HEK293 (cell line): ENCODE measurements around the gene GRIA1.

Source experiments
- CTCF ChIA-PET: fragments of 350-600 bp; formaldehyde crosslinking; extraction: SDS; loops from one replicate; lab custom pipeline; 2021; ENCODE audit warnings: antibody characterized with exemption; lab: Yijun Ruan, JAX
- POLR2A ChIA-PET: fragments of 300-600 bp; formaldehyde crosslinking; extraction: SDS; loops from one replicate; lab custom pipeline; 2020; ENCODE audit warnings: antibody characterized with exemption, inconsistent platforms; lab: Yijun Ruan, JAX
- H3K27ac ChIP-seq: fragments of 200-500 bp; sonication (Bioruptor generic); 2 replicates; pipeline ENCODE4 v1.5.1; 2014; ENCODE audit warnings: low read depth, low read length, control low read depth, inconsistent platforms; ENCODE audit errors: extremely low read depth
- H3K36me3 ChIP-seq, 2 experiments: fragments of 200-500 bp in 1 of 2; sonication (Bioruptor generic) in 1 of 2; 1 replicate in 1 of 2; 2 replicates in 1 of 2; pipeline ENCODE4 v1.5.1; 2014 to 2017; ENCODE audit warnings: inconsistent platforms in 2 of 2, low read length in 2 of 2; ENCODE audit not compliant: control insufficient read depth in 2 of 2, insufficient read depth in 1 of 2
- H3K4me1 ChIP-seq: fragments of 200-500 bp; sonication (Bioruptor generic); 2 replicates; pipeline ENCODE4 v1.5.1; 2014; ENCODE audit warnings: mild to moderate bottlenecking, low read length, inconsistent platforms; ENCODE audit not compliant: control insufficient read depth, insufficient read depth
- H3K4me3 ChIP-seq: 2 replicates; pipeline ENCODE4 v1.5.1; 2011; ENCODE audit warnings: low read depth, mild to moderate bottlenecking, control low read depth, low read length, moderate library complexity
- H3K9me3 ChIP-seq: fragments of 200-500 bp; sonication (Bioruptor generic); 2 replicates; pipeline ENCODE4 v1.5.1; 2014; ENCODE audit warnings: low read depth, low read length, inconsistent platforms; ENCODE audit not compliant: control insufficient read depth, insufficient read depth
- GFI1B ChIP-seq: fragments of 450-650 bp; formaldehyde crosslinking; IDR thresholded peaks from 2 replicates; pipeline ENCODE4 v1.5.1; 2016; ENCODE audit warnings: missing biosample characterization, missing genetic modification characterization
- KLF1 ChIP-seq: fragments of 450-650 bp; formaldehyde crosslinking; IDR thresholded peaks from 2 replicates; pipeline ENCODE4 v1.5.1; 2016; ENCODE audit warnings: missing biosample characterization, missing genetic modification characterization
- KLF10 ChIP-seq: fragments of 450-650 bp; IDR thresholded peaks from 2 replicates; pipeline ENCODE4 v1.5.1; 2018; ENCODE audit warnings: missing biosample characterization, mild to moderate bottlenecking, missing genetic modification characterization
- MEIS1 ChIP-seq: sonication (generic); formaldehyde crosslinking; IDR thresholded peaks from 2 replicates; pipeline ENCODE4 v1.8.1; 2022; ENCODE audit warnings: missing genetic modification reagents, mild to moderate bottlenecking, borderline replicate concordance
- MZF1 ChIP-seq: fragments of 450-650 bp; formaldehyde crosslinking; IDR thresholded peaks from 2 replicates; pipeline ENCODE4 v1.5.1; 2017; ENCODE audit warnings: missing biosample characterization, missing genetic modification characterization, borderline replicate concordance
- OSR2 ChIP-seq: fragments of 450-650 bp; formaldehyde crosslinking; IDR thresholded peaks from 2 replicates; pipeline ENCODE4 v1.5.1; 2016; ENCODE audit warnings: missing biosample characterization, missing genetic modification characterization
- SP3 ChIP-seq: fragments of 450-650 bp; formaldehyde crosslinking; IDR thresholded peaks from 2 replicates; pipeline ENCODE4 v1.5.1; 2016; ENCODE audit warnings: missing biosample characterization, missing genetic modification characterization
- YY1 ChIP-seq: fragments of 450-650 bp; formaldehyde crosslinking; IDR thresholded peaks from 2 replicates; pipeline ENCODE4 v1.5.1; 2018; ENCODE audit warnings: missing biosample characterization, missing genetic modification characterization
- ZBTB8A ChIP-seq: fragments of 450-650 bp; formaldehyde crosslinking; IDR thresholded peaks from 2 replicates; pipeline ENCODE4 v1.5.1; 2016; ENCODE audit warnings: missing biosample characterization, missing genetic modification characterization
- ZEB2 ChIP-seq: fragments of 450-650 bp; formaldehyde crosslinking; IDR thresholded peaks from 2 replicates; pipeline ENCODE4 v1.5.1; 2016; ENCODE audit warnings: missing biosample characterization, missing genetic modification characterization
- ZNF112 ChIP-seq: fragments of 450-650 bp; formaldehyde crosslinking; IDR thresholded peaks from 2 replicates; pipeline ENCODE4 v1.5.0; 2017; ENCODE audit warnings: missing biosample characterization, missing genetic modification characterization
- ZNF114 ChIP-seq: fragments of 450-650 bp; formaldehyde crosslinking; IDR thresholded peaks from 2 replicates; pipeline ENCODE4 v1.5.0; 2017; ENCODE audit warnings: missing biosample characterization, missing genetic modification characterization
- ZNF23 ChIP-seq: fragments of 450-650 bp; formaldehyde crosslinking; IDR thresholded peaks from 2 replicates; pipeline ENCODE4 v1.5.1; 2016; ENCODE audit warnings: missing biosample characterization, missing genetic modification characterization, borderline replicate concordance
- ZNF335 ChIP-seq: fragments of 450-650 bp; formaldehyde crosslinking; conservative IDR thresholded peaks from 2 replicates; pipeline ENCODE4 v1.5.1; 2016; ENCODE audit warnings: missing biosample characterization, missing genetic modification characterization
- ZNF354C ChIP-seq: fragments of 450-650 bp; formaldehyde crosslinking; IDR thresholded peaks from 2 replicates; pipeline ENCODE4 v1.5.1; 2016; ENCODE audit warnings: missing biosample characterization, missing genetic modification characterization, low read depth, borderline replicate concordance
- ZNF621 ChIP-seq: fragments of 450-650 bp; formaldehyde crosslinking; IDR thresholded peaks from 2 replicates; pipeline ENCODE4 v1.5.1; 2017; ENCODE audit warnings: missing biosample characterization, missing genetic modification characterization
- ZNF645 ChIP-seq: fragments of 450-650 bp; formaldehyde crosslinking; IDR thresholded peaks from 2 replicates; pipeline ENCODE4; 2016; ENCODE audit warnings: missing biosample characterization, missing genetic modification characterization
- ZNF701 ChIP-seq: fragments of 450-650 bp; formaldehyde crosslinking; IDR thresholded peaks from 2 replicates; pipeline ENCODE4 v1.5.1; 2016; ENCODE audit warnings: missing biosample characterization, missing genetic modification characterization
- ZNF768 ChIP-seq: fragments of 450-650 bp; formaldehyde crosslinking; IDR thresholded peaks from 2 replicates; pipeline ENCODE4 v1.5.1; 2018; ENCODE audit warnings: missing biosample characterization, mild to moderate bottlenecking, missing genetic modification characterization
- ZSCAN30 ChIP-seq: fragments of 450-650 bp; IDR thresholded peaks from 2 replicates; pipeline ENCODE4 v1.5.1; 2018; ENCODE audit warnings: missing biosample characterization, mild to moderate bottlenecking, missing genetic modification characterization, moderate library complexity
- TF ChIP-seq, protein P1 (sequence below): fragments of 450-650 bp; formaldehyde crosslinking; IDR thresholded peaks from 2 replicates; pipeline ENCODE4 v1.5.1; 2016; ENCODE audit warnings: missing biosample characterization, missing genetic modification characterization, borderline replicate concordance
- TF ChIP-seq, protein P2 (sequence below): fragments of 450-650 bp; formaldehyde crosslinking; IDR thresholded peaks from 2 replicates; pipeline ENCODE4 v1.5.1; 2016; ENCODE audit warnings: missing biosample characterization, missing genetic modification characterization
- TF ChIP-seq, protein P3 (sequence below): fragments of 450-650 bp; IDR thresholded peaks from 2 replicates; pipeline ENCODE4 v1.5.1; 2018; ENCODE audit warnings: missing biosample characterization, mild to moderate bottlenecking, missing genetic modification characterization

GRIA1 gene

DNA sequence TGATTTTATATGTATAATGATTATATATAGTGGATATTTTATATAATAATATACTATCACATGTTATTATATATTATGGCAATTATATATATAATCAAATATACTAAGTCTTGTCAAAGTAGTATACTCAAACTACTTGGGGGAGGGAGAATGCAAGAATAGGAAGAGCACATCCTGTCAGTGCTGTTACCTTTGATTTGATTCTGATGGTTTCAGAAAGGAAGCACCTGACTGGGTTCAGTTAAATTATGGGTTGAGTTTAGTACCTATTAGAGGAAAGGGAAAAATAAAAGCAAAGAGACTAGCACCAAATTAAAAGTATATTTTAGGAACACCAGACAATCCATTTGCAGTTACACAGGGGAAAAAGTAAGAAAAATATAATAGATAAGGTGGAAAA, 107.6 kb downstream of the GRIA1 start (continued):
- TF ChIP-seq, protein P1, sequence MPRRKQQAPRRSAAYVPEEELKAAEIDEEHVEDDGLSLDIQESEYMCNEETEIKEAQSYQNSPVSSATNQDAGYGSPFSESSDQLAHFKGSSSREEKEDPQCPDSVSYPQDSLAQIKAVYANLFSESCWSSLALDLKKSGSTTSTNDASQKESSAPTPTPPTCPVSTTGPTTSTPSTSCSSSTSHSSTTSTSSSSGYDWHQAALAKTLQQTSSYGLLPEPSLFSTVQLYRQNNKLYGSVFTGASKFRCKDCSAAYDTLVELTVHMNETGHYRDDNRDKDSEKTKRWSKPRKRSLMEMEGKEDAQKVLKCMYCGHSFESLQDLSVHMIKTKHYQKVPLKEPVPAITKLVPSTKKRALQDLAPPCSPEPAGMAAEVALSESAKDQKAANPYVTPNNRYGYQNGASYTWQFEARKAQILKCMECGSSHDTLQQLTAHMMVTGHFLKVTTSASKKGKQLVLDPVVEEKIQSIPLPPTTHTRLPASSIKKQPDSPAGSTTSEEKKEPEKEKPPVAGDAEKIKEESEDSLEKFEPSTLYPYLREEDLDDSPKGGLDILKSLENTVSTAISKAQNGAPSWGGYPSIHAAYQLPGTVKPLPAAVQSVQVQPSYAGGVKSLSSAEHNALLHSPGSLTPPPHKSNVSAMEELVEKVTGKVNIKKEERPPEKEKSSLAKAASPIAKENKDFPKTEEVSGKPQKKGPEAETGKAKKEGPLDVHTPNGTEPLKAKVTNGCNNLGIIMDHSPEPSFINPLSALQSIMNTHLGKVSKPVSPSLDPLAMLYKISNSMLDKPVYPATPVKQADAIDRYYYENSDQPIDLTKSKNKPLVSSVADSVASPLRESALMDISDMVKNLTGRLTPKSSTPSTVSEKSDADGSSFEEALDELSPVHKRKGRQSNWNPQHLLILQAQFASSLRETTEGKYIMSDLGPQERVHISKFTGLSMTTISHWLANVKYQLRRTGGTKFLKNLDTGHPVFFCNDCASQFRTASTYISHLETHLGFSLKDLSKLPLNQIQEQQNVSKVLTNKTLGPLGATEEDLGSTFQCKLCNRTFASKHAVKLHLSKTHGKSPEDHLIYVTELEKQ (tag by site-specific recombination) = no peak
- no peak for TF ChIP-seq ZNF701
- no peak for TF ChIP-seq ZNF114
- TF ChIP-seq, protein P2, sequence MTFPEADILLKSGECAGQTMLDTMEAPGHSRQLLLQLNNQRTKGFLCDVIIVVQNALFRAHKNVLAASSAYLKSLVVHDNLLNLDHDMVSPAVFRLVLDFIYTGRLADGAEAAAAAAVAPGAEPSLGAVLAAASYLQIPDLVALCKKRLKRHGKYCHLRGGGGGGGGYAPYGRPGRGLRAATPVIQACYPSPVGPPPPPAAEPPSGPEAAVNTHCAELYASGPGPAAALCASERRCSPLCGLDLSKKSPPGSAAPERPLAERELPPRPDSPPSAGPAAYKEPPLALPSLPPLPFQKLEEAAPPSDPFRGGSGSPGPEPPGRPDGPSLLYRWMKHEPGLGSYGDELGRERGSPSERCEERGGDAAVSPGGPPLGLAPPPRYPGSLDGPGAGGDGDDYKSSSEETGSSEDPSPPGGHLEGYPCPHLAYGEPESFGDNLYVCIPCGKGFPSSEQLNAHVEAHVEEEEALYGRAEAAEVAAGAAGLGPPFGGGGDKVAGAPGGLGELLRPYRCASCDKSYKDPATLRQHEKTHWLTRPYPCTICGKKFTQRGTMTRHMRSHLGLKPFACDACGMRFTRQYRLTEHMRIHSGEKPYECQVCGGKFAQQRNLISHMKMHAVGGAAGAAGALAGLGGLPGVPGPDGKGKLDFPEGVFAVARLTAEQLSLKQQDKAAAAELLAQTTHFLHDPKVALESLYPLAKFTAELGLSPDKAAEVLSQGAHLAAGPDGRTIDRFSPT (tag by site-specific recombination) = no peak
- no peak for TF ChIP-seq ZNF768 (tag by site-specific recombination)
- no peak for TF ChIP-seq ZNF621 (tag by site-specific recombination)
- no peak for TF ChIP-seq ZNF645 (tag by site-specific recombination)
- TF ChIP-seq ZBTB8A = no peak

GRCh38 chr5:153601377-153601776, 110.9 kb downstream of the GRIA1 start:
- POLR2A ChIA-PET = no interaction called here
- TF ChIP-seq ZEB2 (no peak), ZSCAN30 (tag by site-specific recombination) (no peak), KLF1 (tag by site-specific recombination) (no peak), OSR2 (no peak), ZBTB8A (no peak), SP3 (tag by site-specific recombination) (no peak), ZNF335 (tag by site-specific recombination) (no peak), ZNF23 (tag by site-specific recombination) (no peak), MEIS1 (no peak), ZNF354C (no peak), GFI1B (tag by site-specific recombination) (no peak), YY1 (tag by site-specific recombination) (no peak), MZF1 (no peak), KLF10 (tag by site-specific recombination) (no peak), ZNF112 (tag by site-specific recombination) (no peak)
- TF ChIP-seq, protein P3, sequence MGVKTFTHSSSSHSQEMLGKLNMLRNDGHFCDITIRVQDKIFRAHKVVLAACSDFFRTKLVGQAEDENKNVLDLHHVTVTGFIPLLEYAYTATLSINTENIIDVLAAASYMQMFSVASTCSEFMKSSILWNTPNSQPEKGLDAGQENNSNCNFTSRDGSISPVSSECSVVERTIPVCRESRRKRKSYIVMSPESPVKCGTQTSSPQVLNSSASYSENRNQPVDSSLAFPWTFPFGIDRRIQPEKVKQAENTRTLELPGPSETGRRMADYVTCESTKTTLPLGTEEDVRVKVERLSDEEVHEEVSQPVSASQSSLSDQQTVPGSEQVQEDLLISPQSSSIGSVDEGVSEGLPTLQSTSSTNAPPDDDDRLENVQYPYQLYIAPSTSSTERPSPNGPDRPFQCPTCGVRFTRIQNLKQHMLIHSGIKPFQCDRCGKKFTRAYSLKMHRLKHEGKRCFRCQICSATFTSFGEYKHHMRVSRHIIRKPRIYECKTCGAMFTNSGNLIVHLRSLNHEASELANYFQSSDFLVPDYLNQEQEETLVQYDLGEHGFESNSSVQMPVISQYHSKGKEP (tag by site-specific recombination) = no peak
- CTCF ChIA-PET = no interaction called here
- H3K9me3 ChIP-seq = no peaks in the 10 kb centered on the region
- no peak overlapping the region for H3K4me3 ChIP-seq
- H3K36me3 ChIP-seq = no peaks in the 10 kb centered on the region
- no peak overlapping the region for H3K27ac ChIP-seq
- H3K4me1 ChIP-seq = no peaks in the 10 kb centered on the region
